Lung (tissue), 12 donors: ENCODE results near the gene NAV2. TPM values are rescaled to one million over a fixed set of nuclear protein-coding genes. Genes with fewer than 3 reads are reported as not detected.

ENCODE experiments used
- ATAC-seq: fragments of 200-7000 bp; cut with Tn5 transposase; one replicate; pipeline ENCODE4 v1.9.1; 2020; ENCODE audit warnings: moderate number of reproducible peaks; ENCODE audit not compliant: insufficient read depth, low FRiP score
- DNase-seq, 3 donors: peaks; one replicate each; pipeline ENCODE4 v3.0.0-alpha.2; 2013 to 2017
- H3K27ac ChIP-seq, 2 donors: one replicate each; pipeline ENCODE4 v1.5.1; 2013; ENCODE audit warnings: mild to moderate bottlenecking in 2 of 2, moderate library complexity in 2 of 2, control low read depth in 1 of 2, inconsistent platforms in 1 of 2, low read depth in 1 of 2, low read length in 1 of 2
- H3K27me3 ChIP-seq, 3 donors: one replicate each; pipeline ENCODE4 v1.5.1; 2013; ENCODE audit warnings: low read length in 2 of 3; ENCODE audit not compliant: control insufficient read depth in 3 of 3, insufficient read depth in 3 of 3
- H3K36me3 ChIP-seq, 4 donors: one replicate each; pipeline ENCODE4 v1.5.1; 2013; ENCODE audit warnings: low read length in 4 of 4, mild to moderate bottlenecking in 1 of 4, moderate library complexity in 1 of 4; ENCODE audit not compliant: control insufficient read depth in 4 of 4, insufficient read depth in 4 of 4
- H3K4me1 ChIP-seq, 5 donors: one replicate each; pipeline ENCODE4 v1.5.1; 2013; ENCODE audit warnings: low read length in 5 of 5, mild to moderate bottlenecking in 2 of 5, moderate library complexity in 1 of 5; ENCODE audit not compliant: control insufficient read depth in 5 of 5, insufficient read depth in 5 of 5
- H3K4me3 ChIP-seq: one replicate; pipeline ENCODE4 v1.5.1; 2013; ENCODE audit warnings: mild to moderate bottlenecking, control low read depth, moderate library complexity
- H3K9ac ChIP-seq, 2 donors: one replicate each; pipeline ENCODE4 v1.5.1; 2013; ENCODE audit warnings: low read length in 2 of 2, control low read depth in 1 of 2; ENCODE audit not compliant: insufficient read depth in 1 of 2
- H3K9me3 ChIP-seq, 4 donors: one replicate each; pipeline ENCODE4 v1.5.1; 2013; ENCODE audit warnings: low read length in 3 of 4, mild to moderate bottlenecking in 1 of 4, moderate library complexity in 1 of 4; ENCODE audit not compliant: control insufficient read depth in 4 of 4, insufficient read depth in 3 of 4
- WGBS, 2 donors: extraction: QIAGEN DNeasy Blood & Tissue Kit; methylation state at CpG; one replicate each; pipeline ENCODE4 v1.1.7; 2013; 5-methylcytosine and 5-hydroxymethylcytosine counted together
- polyA plus RNA-seq, 2 donors: library from polyadenylated mRNA; stranded (reverse); fragments of 200-250 nt; gene quantifications; one replicate each; pipeline ENCODE4 v1.2.1, GENCODE V29; 2013
- total RNA-seq, 2 donors: library from RNA; depleted of rRNA in 1 of 2; stranded (reverse); fragments of >200 nt in 1 of 2; gene quantifications; one replicate each; pipeline ENCODE4 v1.2.1, GENCODE V29; 2014 to 2021
- TF ChIP-seq, protein P1 (sequence below): IDR thresholded peaks from 2 replicates; pipeline ENCODE4 v1.5.1; 2012; ENCODE audit warnings: mild to moderate bottlenecking; ENCODE audit errors: control extremely low read depth, extremely low read depth
- donor health status: control.
- donor health status: control.
- donor health status: Bipolar disorder and iron deficiency.
- donor health status: healthy.
- donor health status: DM: yes; HTN: yes; CAD: no.

NAV2 gene
- total and polyA plus RNA-seq, 4 donors: 6.8 to 47.9 (median 20.2) TPM

DNA sequence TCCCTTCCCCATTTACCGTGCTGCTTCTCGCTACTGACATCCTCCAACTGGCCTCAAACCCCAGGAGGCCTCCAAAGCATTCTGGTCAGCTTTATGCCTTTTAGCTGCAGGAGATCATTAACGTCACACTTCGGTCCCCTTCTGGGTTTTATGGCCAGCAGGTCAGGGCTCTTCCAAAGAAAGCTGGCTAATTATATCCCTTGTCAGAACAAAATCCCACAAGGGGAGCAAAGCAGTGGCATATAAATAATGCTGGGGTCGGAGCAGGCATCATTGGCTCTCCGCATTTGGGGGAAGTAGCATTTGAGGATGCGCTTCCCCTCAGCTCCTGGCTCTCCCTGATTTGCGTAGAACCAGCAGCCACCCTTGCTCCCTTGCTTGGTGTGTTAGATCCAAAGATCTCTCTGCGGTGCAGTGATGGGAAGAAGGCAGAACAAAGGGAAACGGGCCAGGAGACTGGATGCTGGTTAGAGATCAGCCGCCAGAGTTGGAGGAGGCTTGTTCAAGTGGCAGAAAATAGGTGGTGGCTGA is 330.2 kb downstream of the NAV2 start:
- H3K9me3 ChIP-seq: no peaks in the 10 kb centered on the region
- no peaks in the 10 kb centered on the region for H3K27me3 ChIP-seq
- H3K27ac ChIP-seq: peak overlapping the region in 1 of 2 donors; percentile 91
- ATAC-seq (no peak), DNase-seq (peak in 1 of 3 donors; percentile 25)
- TF ChIP-seq, protein P1, sequence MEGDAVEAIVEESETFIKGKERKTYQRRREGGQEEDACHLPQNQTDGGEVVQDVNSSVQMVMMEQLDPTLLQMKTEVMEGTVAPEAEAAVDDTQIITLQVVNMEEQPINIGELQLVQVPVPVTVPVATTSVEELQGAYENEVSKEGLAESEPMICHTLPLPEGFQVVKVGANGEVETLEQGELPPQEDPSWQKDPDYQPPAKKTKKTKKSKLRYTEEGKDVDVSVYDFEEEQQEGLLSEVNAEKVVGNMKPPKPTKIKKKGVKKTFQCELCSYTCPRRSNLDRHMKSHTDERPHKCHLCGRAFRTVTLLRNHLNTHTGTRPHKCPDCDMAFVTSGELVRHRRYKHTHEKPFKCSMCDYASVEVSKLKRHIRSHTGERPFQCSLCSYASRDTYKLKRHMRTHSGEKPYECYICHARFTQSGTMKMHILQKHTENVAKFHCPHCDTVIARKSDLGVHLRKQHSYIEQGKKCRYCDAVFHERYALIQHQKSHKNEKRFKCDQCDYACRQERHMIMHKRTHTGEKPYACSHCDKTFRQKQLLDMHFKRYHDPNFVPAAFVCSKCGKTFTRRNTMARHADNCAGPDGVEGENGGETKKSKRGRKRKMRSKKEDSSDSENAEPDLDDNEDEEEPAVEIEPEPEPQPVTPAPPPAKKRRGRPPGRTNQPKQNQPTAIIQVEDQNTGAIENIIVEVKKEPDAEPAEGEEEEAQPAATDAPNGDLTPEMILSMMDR: no peak
- H3K36me3 ChIP-seq: peaks cover 6 to 12% (median 11%) of the 10 kb centered on the region in 4 donors
- peaks cover 0 to 13% (median 4%) of the 10 kb centered on the region in 5 donors for H3K4me1 ChIP-seq
- no peak overlapping the region for H3K9ac ChIP-seq
- WGBS, 2 donors: 79 to 87% methylated on average over 11 of the region's 11 CpGs
- H3K4me3 ChIP-seq: no peak overlapping the region

DNA sequence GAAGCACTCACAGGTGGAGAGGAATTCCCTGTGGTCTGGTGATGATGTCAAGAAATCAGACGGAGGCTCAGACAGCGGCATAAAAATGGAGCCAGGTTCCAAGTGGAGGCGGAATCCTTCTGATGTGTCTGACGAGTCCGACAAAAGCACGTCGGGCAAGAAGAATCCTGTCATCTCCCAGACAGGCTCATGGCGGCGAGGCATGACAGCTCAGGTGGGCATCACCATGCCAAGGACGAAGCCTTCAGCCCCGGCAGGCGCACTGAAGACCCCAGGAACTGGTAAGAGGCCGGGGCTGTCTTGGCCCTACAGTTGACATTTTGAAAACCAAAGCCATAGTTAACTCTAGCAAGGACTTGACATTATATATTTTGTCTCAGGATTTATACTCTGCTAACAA is 331.4 kb downstream of the NAV2 start:
- H3K27me3 ChIP-seq: no peaks in the 10 kb centered on the region
- no peak for ATAC-seq
- H3K27ac ChIP-seq: peak overlapping the region in 1 of 2 donors; percentile 91
- TF ChIP-seq, protein P1: no peak
- 97% methylated on average over 13 of the region's 13 CpGs for WGBS, 2 donors
- H3K4me1 ChIP-seq: peaks cover 0 to 9% (median 2%) of the 10 kb centered on the region in 5 donors
- peaks cover 0 to 1% (median 0%) of the 10 kb centered on the region in 4 donors for H3K9me3 ChIP-seq
- H3K4me3 ChIP-seq: no peak overlapping the region
- DNase-seq: no peak
- H3K9ac ChIP-seq: no peak overlapping the region
- peaks cover 6 to 13% (median 11%) of the 10 kb centered on the region in 4 donors for H3K36me3 ChIP-seq

DNA sequence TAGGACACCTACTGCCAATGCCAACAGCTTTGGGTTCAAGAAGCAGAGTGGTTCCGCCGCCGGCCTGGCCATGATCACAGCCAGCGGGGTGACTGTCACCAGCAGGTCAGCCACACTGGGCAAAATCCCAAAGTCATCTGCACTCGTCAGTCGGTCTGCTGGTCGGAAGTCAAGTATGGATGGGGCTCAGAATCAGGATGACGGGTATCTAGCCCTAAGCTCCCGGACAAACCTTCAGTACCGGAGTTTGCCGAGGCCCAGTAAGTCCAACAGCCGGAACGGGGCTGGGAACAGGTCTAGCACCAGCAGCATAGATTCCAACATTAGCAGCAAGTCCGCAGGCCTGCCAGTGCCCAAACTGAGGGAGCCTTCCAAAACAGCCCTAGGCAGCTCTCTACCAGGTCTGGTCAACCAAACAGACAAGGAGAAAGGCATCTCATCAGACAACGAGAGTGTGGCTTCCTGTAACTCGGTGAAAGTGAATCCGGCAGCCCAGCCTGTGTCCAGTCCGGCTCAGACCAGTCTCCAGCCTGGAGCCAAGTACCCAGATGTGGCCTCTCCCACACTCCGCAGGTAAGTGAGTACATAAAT is 332.6 kb downstream of the NAV2 start:
- no peak overlapping the region for H3K9ac ChIP-seq
- H3K4me3 ChIP-seq: no peak overlapping the region
- peaks cover 0 to 15% (median 4%) of the 10 kb centered on the region in 5 donors for H3K4me1 ChIP-seq
- H3K9me3 ChIP-seq: peaks cover 0 to 1% (median 0%) of the 10 kb centered on the region in 4 donors
- TF ChIP-seq, protein P1: no peak
- peak overlapping the region in 1 of 2 donors; percentile 91 for H3K27ac ChIP-seq
- no peaks in the 10 kb centered on the region for H3K27me3 ChIP-seq
- WGBS, 2 donors: 91 to 92% methylated on average over 19 of the region's 19 CpGs
- DNase-seq: no peak
- ATAC-seq: no peak
- H3K36me3 ChIP-seq: peaks cover 9 to 17% (median 11%) of the 10 kb centered on the region in 4 donors
